NB4 (cell line): ENCODE measurements around the gene JAG2.

Source experiments
- MYC ChIP-seq: IDR thresholded peaks from 2 replicates; pipeline ENCODE4 v1.6.1; 2011; ENCODE audit warnings: low read depth, low read length
- POLR2A ChIP-seq: IDR thresholded peaks from 2 replicates; pipeline ENCODE4 v1.6.1; 2011; ENCODE audit warnings: mild to moderate bottlenecking; ENCODE audit not compliant: insufficient read length; ENCODE audit errors: extremely low read depth
- TF ChIP-seq, protein P1 (sequence below): IDR thresholded peaks from one replicate; pipeline ENCODE4 v1.5.1; 2012; ENCODE audit warnings: low read depth, low read length
- TF ChIP-seq, protein P2 (sequence below): IDR thresholded peaks from 2 replicates; pipeline ENCODE4 v1.6.1; 2011; ENCODE audit warnings: low read depth, low read length

DNA sequence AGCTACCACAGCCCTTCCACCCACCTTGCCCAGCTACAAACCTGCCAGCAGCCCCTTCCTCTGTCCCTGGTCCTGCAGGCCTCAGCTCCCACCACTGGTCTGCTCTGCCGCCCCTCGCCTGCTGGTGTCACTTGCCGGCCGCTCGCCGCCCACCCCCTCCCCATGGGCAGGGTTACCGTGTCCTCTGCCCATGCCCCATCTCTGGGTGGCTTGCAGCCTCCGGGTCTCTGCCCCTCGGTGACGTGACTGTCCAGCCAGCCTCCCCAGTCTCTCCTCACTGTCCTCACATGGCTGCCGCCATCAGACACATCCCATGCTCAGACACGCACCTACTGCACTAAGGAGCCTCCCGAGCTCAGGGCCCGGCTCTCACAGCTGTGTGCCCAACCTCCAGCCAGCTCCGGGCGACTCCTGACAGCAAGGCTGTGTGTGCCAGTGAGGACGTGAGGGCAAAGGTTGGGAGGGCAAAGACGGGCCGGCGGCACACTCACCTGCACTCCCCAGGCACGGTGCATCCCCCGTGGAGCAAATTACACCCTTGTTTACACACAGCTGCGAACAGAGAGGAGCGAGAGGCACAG is 13.4 kb downstream of the JAG2 start:
- TF ChIP-seq, protein P1, sequence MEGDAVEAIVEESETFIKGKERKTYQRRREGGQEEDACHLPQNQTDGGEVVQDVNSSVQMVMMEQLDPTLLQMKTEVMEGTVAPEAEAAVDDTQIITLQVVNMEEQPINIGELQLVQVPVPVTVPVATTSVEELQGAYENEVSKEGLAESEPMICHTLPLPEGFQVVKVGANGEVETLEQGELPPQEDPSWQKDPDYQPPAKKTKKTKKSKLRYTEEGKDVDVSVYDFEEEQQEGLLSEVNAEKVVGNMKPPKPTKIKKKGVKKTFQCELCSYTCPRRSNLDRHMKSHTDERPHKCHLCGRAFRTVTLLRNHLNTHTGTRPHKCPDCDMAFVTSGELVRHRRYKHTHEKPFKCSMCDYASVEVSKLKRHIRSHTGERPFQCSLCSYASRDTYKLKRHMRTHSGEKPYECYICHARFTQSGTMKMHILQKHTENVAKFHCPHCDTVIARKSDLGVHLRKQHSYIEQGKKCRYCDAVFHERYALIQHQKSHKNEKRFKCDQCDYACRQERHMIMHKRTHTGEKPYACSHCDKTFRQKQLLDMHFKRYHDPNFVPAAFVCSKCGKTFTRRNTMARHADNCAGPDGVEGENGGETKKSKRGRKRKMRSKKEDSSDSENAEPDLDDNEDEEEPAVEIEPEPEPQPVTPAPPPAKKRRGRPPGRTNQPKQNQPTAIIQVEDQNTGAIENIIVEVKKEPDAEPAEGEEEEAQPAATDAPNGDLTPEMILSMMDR = no peak
- TF ChIP-seq POLR2A = no peak
- TF ChIP-seq, protein P2, sequence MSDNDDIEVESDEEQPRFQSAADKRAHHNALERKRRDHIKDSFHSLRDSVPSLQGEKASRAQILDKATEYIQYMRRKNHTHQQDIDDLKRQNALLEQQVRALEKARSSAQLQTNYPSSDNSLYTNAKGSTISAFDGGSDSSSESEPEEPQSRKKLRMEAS = no peak
- TF ChIP-seq MYC = no peak
